Endothelial cell of umbilical vein (primary cell): Measurements from ENCODE around the gene GALK1. TPM values are rescaled to one million over a fixed set of nuclear protein-coding genes. Genes with fewer than 3 reads are reported as not detected.

Source experiments
- BruUV-seq: library from RNA; stranded (reverse); fragments of 400-500 nt; replicated peaks from 2 replicates; lab custom pipeline; 2021; lab: Mats Ljungman, UMichigan
- CTCF ChIA-PET: fragments of 300-600, 350-600 bp; sonication (Branson Sonifier 250); formaldehyde crosslinking; loops from one replicate; lab custom pipeline; 2021; ENCODE audit warnings: antibody characterized with exemption, inconsistent platforms; lab: Charles Lee
- POLR2A ChIA-PET: fragments of 300-600, 350-600 bp; sonication (Branson Sonifier 250); formaldehyde crosslinking; loops from one replicate; lab custom pipeline; 2021; ENCODE audit warnings: antibody characterized with exemption, inconsistent platforms; lab: Charles Lee
- DNase-seq: peaks from one replicate; pipeline ENCODE4 v3.0.0-alpha.2; 2011; ENCODE audit warnings: low read depth, low spot score
- FAIRE-seq: peaks from 2 replicates; lab custom pipeline; 2011; peaks lifted over from hg19 to GRCh38; lab: Jason Lieb, UNC
- H2AFZ ChIP-seq: 2 replicates; pipeline ENCODE4 v1.6.0; 2012; ENCODE audit warnings: low read depth, low read length, control low read depth, inconsistent platforms
- H3K27ac ChIP-seq: 2 replicates; pipeline ENCODE4 v1.5.1; 2011; ENCODE audit warnings: low read depth, mild to moderate bottlenecking, control low read depth, low read length, moderate library complexity; ENCODE audit not compliant: insufficient read depth
- H3K27me3 ChIP-seq, 2 experiments: 2 replicates each; pipeline versions ENCODE4 v1.6.0 to v1.6.1; 2011; ENCODE audit warnings: low read length in 2 of 2, mixed read lengths in 1 of 2; ENCODE audit not compliant: control insufficient read depth in 2 of 2, insufficient read depth in 2 of 2
- H3K36me3 ChIP-seq, 2 experiments: 2 replicates in 1 of 2; 3 replicates in 1 of 2; pipeline ENCODE4 v1.5.1; 2011; ENCODE audit warnings: low read length in 2 of 2, mild to moderate bottlenecking in 1 of 2, moderate library complexity in 1 of 2; ENCODE audit not compliant: control insufficient read depth in 2 of 2, insufficient read depth in 2 of 2; ENCODE audit errors: extremely low read depth in 1 of 2
- H3K4me1 ChIP-seq: 3 replicates; pipeline ENCODE4 v1.5.1; 2011; ENCODE audit warnings: mild to moderate bottlenecking, low read length; ENCODE audit not compliant: control insufficient read depth, insufficient read depth; ENCODE audit errors: extremely low read depth
- H3K4me2 ChIP-seq: 2 replicates; pipeline ENCODE4 v1.6.1; 2011; ENCODE audit warnings: low read length, control low read depth, mixed read lengths; ENCODE audit not compliant: insufficient read depth
- H3K4me3 ChIP-seq, 3 experiments: fragments of 200-600 bp in 1 of 3; sonication (generic), shearing (Covaris generic) in 1 of 3; replicated peaks in 1 of 3; 2 replicates each; pipeline ENCODE4 v1.5.1; 2011 to 2016; ENCODE audit warnings: control low read depth in 3 of 3, low read length in 3 of 3, mild to moderate bottlenecking in 2 of 3, inconsistent platforms in 1 of 3, low read depth in 1 of 3, moderate library complexity in 1 of 3; ENCODE audit not compliant: insufficient read depth in 1 of 3
- H3K79me2 ChIP-seq: 2 replicates; pipeline ENCODE4 v1.6.0; 2012; ENCODE audit warnings: low read length, inconsistent platforms; ENCODE audit not compliant: control insufficient read depth, insufficient read depth
- H3K9ac ChIP-seq: replicated peaks from 2 replicates; pipeline ENCODE3; 2011; ENCODE audit warnings: low read length, control low read depth; ENCODE audit not compliant: insufficient read depth; ENCODE audit errors: extremely low read depth
- H3K9me1 ChIP-seq: replicated peaks from 3 replicates; pipeline ENCODE4 v1.6.0; 2011; ENCODE audit warnings: mild to moderate bottlenecking, low read length; ENCODE audit not compliant: control insufficient read depth, insufficient read depth; ENCODE audit errors: extremely low read depth
- H3K9me3 ChIP-seq: replicated peaks from 2 replicates; pipeline ENCODE4 v1.5.1; 2012; ENCODE audit warnings: low read length, inconsistent platforms; ENCODE audit not compliant: control insufficient read depth, insufficient read depth
- H4K20me1 ChIP-seq: replicated peaks from 2 replicates; pipeline ENCODE3; 2011; ENCODE audit warnings: mild to moderate bottlenecking, low read length; ENCODE audit not compliant: control insufficient read depth, insufficient read depth; ENCODE audit errors: extremely low read depth
- CTCF ChIP-seq, 2 donors: IDR thresholded peaks; 1 replicate in 1 of 2; 2 replicates in 1 of 2; pipeline ENCODE4 v1.5.1; 2011; ENCODE audit warnings: low read length in 2 of 2, mild to moderate bottlenecking in 2 of 2, moderate library complexity in 2 of 2, control low read depth in 1 of 2, inconsistent platforms in 1 of 2, low read depth in 1 of 2; ENCODE audit not compliant: insufficient read depth in 1 of 2; ENCODE audit errors: extremely low read depth in 1 of 2
- EZH2 ChIP-seq: IDR thresholded peaks from 2 replicates; pipeline ENCODE4 v1.6.1; 2012; ENCODE audit warnings: borderline replicate concordance, low read depth, mild to moderate bottlenecking, moderate library complexity, low read length, inconsistent platforms; ENCODE audit not compliant: severe bottlenecking
- FOS ChIP-seq: IDR thresholded peaks from 2 replicates; pipeline ENCODE4 v1.6.1; 2011; ENCODE audit warnings: mild to moderate bottlenecking, low read length, moderate library complexity, borderline replicate concordance; ENCODE audit not compliant: insufficient read depth
- GATA2 ChIP-seq: IDR thresholded peaks from 2 replicates; pipeline ENCODE4 v1.7.0; 2011; ENCODE audit warnings: low read depth, mild to moderate bottlenecking, moderate library complexity, mixed read lengths, low read length; ENCODE audit not compliant: insufficient read length, insufficient read depth
- JUN ChIP-seq: IDR thresholded peaks from 2 replicates; pipeline ENCODE4 v1.6.1; 2011; ENCODE audit warnings: borderline replicate concordance, low read depth; ENCODE audit not compliant: insufficient read length, insufficient read depth
- MAX ChIP-seq: IDR thresholded peaks from 2 replicates; pipeline ENCODE4 v1.6.1; 2011; ENCODE audit not compliant: insufficient read depth, insufficient read length
- MYC ChIP-seq: IDR thresholded peaks from one replicate; pipeline ENCODE4 v1.6.1; 2011; ENCODE audit warnings: mild to moderate bottlenecking, low read depth, low read length
- POLR2A ChIP-seq: IDR thresholded peaks from 2 replicates; pipeline ENCODE4 v1.6.1; 2012; ENCODE audit warnings: low read depth, mild to moderate bottlenecking, control low read depth, low read length
- POLR2AphosphoS5 ChIP-seq: IDR thresholded peaks from 2 replicates; pipeline ENCODE4 v1.6.1; 2012; ENCODE audit warnings: low read depth, mild to moderate bottlenecking, control low read depth, low read length, moderate library complexity; ENCODE audit not compliant: insufficient read depth
- dilution Hi-C: fragments of 300-500 bp; cut with MboI; formaldehyde crosslinking; loops from one replicate; pipeline ENCODE4 v1.15.0; 2019; ENCODE audit warnings: low sequenced_read_pairs; ENCODE audit not compliant: extremely low pct_ligation_motif_present
- intact Hi-C: fragments of 100-400 bp; cut with micrococcal nuclease; formaldehyde crosslinking; loops from one replicate; pipeline ENCODE4 v1.10.0; 2022
- polyA plus RNA-seq, 4 experiments: library from polyadenylated mRNA; depleted of rRNA in 3 of 4; stranded (reverse) in 3 of 4; unstranded in 1 of 4; fragments of >200 nt; gene quantifications; 2 replicates each; pipeline versions ENCODE4 v1.2.1 to v1.2.3, GENCODE V29; 2011 to 2012; ENCODE audit warnings: missing spikeins in 1 of 4
- total RNA-seq: library from RNA; stranded (reverse); gene quantifications from 2 replicates; pipeline ENCODE4 v1.2.3, GENCODE V29; 2021

Gene GALK1
- total and polyA plus RNA-seq, 2 donors (not counting 3 experiments of a cell fraction or from before 2014, with no cell fraction given) = 45.8 to 63.7 TPM

GRCh38 chr17:75793460-75793859 is 28.5 kb upstream of the GALK1 start:
- Histone ChIP-seq H2AFZ (no peak overlapping the region), H3K4me2 (peak overlapping the region; percentile 34), H3K9ac (no peak overlapping the region), H3K9me3 (no peaks in the 10 kb centered on the region), H3K27me3 (no peaks in the 10 kb centered on the region), H3K4me1 (peaks cover 16% of the 10 kb centered on the region), H3K4me3 (no peak overlapping the region), H3K9me1 (no peaks in the 10 kb centered on the region), H4K20me1 (no peaks in the 10 kb centered on the region), H3K36me3 (peaks cover 2 to 3% of the 10 kb centered on the region in 2 experiments), H3K27ac (peak overlapping the region; percentile 42), H3K79me2 (peaks cover 11% of the 10 kb centered on the region)
- POLR2A ChIA-PET = no interaction called here
- intact Hi-C loops = no loop called here
- TF ChIP-seq CTCF (IDR thresholded peaks at IDR 0.05; ENCODE audit: extremely low read depth in 1 of 2, insufficient read depth in 1 of 2, low read depth in 1 of 2, low read length in 2 of 2) (no peak), MAX (no peak), POLR2A (no peak), FOS (no peak)
- no TSS peak for BruUV-seq
- FAIRE-seq (peak; percentile 81), DNase-seq (no peak)
- CTCF ChIA-PET = interaction anchor here (1.4 to 1.9 kb wide), 3 partner anchors 10 to 28 kb away, joined by 3 to 4 read pairs (median 4); partner anchors contain the start of gene GALK1
- dilution Hi-C loops = no loop called here

GRCh38 chr17:75791254-75791653 is 26.3 kb upstream of the GALK1 start:
- Histone ChIP-seq H3K79me2 (peaks cover 24% of the 10 kb centered on the region), H3K36me3 (peaks cover 2 to 3% of the 10 kb centered on the region in 2 experiments), H3K9ac (no peak overlapping the region), H4K20me1 (no peaks in the 10 kb centered on the region), H3K4me3 (no peak overlapping the region), H2AFZ (no peak overlapping the region), H3K27me3 (no peaks in the 10 kb centered on the region), H3K27ac (no peak overlapping the region), H3K4me1 (peaks cover 17% of the 10 kb centered on the region), H3K4me2 (no peak overlapping the region), H3K9me1 (no peaks in the 10 kb centered on the region), H3K9me3 (no peaks in the 10 kb centered on the region)
- dilution Hi-C loops (no loop called here), intact Hi-C loops (no loop called here)
- ChIA-PET CTCF (interaction anchor here (0.6 to 1.9 kb wide), 6 partner anchors 8 to 192 kb away, joined by 3 to 9 read pairs (median 4); partner anchors contain the start of gene GALK1), POLR2A (no interaction called here)
- DNase-seq (no peak), FAIRE-seq (no peak)
- BruUV-seq = no TSS peak
- TF ChIP-seq MAX (no peak), GATA2 (no peak), CTCF (IDR thresholded peaks at IDR 0.05; ENCODE audit: extremely low read depth in 1 of 2, insufficient read depth in 1 of 2, low read depth in 1 of 2, low read length in 2 of 2) (no peak), FOS (no peak), POLR2AphosphoS5 (no peak), POLR2A (no peak), JUN (no peak), EZH2 (no peak), MYC (no peak)
